GM12891 (cell line): Measurements from ENCODE around the gene PROM1.

Experiments
- PAX5 ChIP-seq: IDR thresholded peaks from 2 replicates; pipeline ENCODE4 v1.6.1; 2011; ENCODE audit warnings: low read length, moderate library complexity, mild to moderate bottlenecking; ENCODE audit not compliant: insufficient read depth, severe bottlenecking
- POLR2A ChIP-seq: IDR thresholded peaks from 2 replicates; pipeline ENCODE4 v1.6.1; 2011; ENCODE audit warnings: low read depth, low read length, control low read depth
- POLR2AphosphoS5 ChIP-seq: IDR thresholded peaks from 2 replicates; pipeline ENCODE4 v1.6.1; 2011; ENCODE audit warnings: low read depth, low read length, control low read depth
- POU2F2 ChIP-seq: IDR thresholded peaks from 2 replicates; pipeline ENCODE4 v1.6.1; 2011; ENCODE audit warnings: low read depth, mild to moderate bottlenecking, control low read depth, low read length, moderate library complexity
- SPI1 ChIP-seq: IDR thresholded peaks from 2 replicates; pipeline ENCODE4 v1.6.1; 2011; ENCODE audit warnings: low read depth, low read length, control low read depth
- TAF1 ChIP-seq: IDR thresholded peaks from 2 replicates; pipeline ENCODE4 v1.6.1; 2011; ENCODE audit warnings: low read depth, low read length, control low read depth

DNA sequence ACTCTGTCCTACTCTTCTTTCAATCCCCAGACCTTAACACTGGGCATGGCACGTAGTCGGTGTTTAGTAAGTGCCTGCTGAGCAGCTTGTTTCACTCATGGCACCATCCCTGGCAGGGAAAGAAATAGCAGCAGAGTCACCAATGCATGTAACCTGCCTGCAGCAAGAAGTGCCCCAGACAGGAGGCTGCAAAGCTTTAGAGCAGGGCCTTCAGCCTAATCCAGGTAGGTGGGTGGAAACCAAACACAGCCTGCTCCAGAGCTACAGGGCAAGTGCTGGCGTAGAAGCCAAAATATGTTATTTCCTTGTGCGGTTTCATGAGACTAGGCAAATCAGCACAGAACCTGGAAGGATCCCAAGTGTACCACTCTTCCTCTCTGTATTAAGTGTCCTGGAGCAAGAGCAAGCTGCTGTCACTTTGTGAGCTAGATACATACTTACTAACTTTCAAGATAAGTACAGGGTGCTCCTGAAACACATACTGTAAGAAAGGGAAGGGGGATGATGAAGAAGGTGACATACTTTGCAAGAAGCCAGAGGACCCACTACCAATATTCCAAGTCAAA, 5.5 kb downstream of the PROM1 start:
- TF ChIP-seq TAF1 (no peak), POLR2AphosphoS5 (no peak), POLR2A (no peak), POU2F2 (no peak), SPI1 (no peak), PAX5 (no peak)
